ENCODE data around the gene FOXK1.
"Not testable (repeated sequence)": the region's sequence is repeated elsewhere in the genome, so short reads cannot be mapped to it uniquely, and the experiment has no call there.

Gene FOXK1

GRCh38 chr7:4665661-4666060 is 16.4 kb upstream of the FOXK1 start:
- no peaks in the 10 kb centered on the region for H3K4me1 ChIP-seq (ENCODE audit: control insufficient read depth in 1 of 2, insufficient read depth in 2 of 2, low read length in 2 of 2)
- no peak overlapping the region for H3K4me3 ChIP-seq (ENCODE audit: low read depth in 1 of 2, low read length in 2 of 2)
- H3K36me3 ChIP-seq (ENCODE audit: control insufficient read depth in 1 of 2, insufficient read depth in 2 of 2, low read length in 2 of 2), result no peaks in the 10 kb centered on the region
- no peak overlapping the region for H3K27ac ChIP-seq (ENCODE audit: low read depth, low read length)
- peaks cover 0 to 1% of the 10 kb centered on the region in 2 donors for H3K9me3 ChIP-seq (ENCODE audit: control insufficient read depth in 1 of 2, low read length in 2 of 2)
- no peaks in the 10 kb centered on the region for H3K27me3 ChIP-seq (ENCODE audit: control insufficient read depth in 1 of 2, insufficient read depth in 2 of 2, low read length in 2 of 2)
- H3K9ac ChIP-seq (ENCODE audit: low read depth in 1 of 2, low read length in 2 of 2), result no peak overlapping the region

GRCh38 chr7:4667776-4668509 is 14.2 kb upstream of the FOXK1 start:
- H3K4me3 ChIP-seq (ENCODE audit: low read depth in 1 of 2, low read length in 2 of 2), result no peak overlapping the region
- peaks cover 0 to 6% of the 10 kb centered on the region in 2 donors for H3K9me3 ChIP-seq (ENCODE audit: control insufficient read depth in 1 of 2, low read length in 2 of 2)
- no peaks in the 10 kb centered on the region for H3K4me1 ChIP-seq (ENCODE audit: control insufficient read depth in 1 of 2, insufficient read depth in 2 of 2, low read length in 2 of 2)
- no peaks in the 10 kb centered on the region for H3K36me3 ChIP-seq (ENCODE audit: control insufficient read depth in 1 of 2, insufficient read depth in 2 of 2, low read length in 2 of 2)
- H3K27me3 ChIP-seq (ENCODE audit: control insufficient read depth in 1 of 2, insufficient read depth in 2 of 2, low read length in 2 of 2), result peaks cover 0 to 3% of the 10 kb centered on the region in 2 donors
- no peak overlapping the region for H3K9ac ChIP-seq (ENCODE audit: low read depth in 1 of 2, low read length in 2 of 2)
- no peak overlapping the region for H3K27ac ChIP-seq (ENCODE audit: low read depth, low read length)

- Histone ChIP-seq H3K27me3 (ENCODE audit: control insufficient read depth in 1 of 2, insufficient read depth in 2 of 2, low read length in 2 of 2) (peaks cover 0 to 3% of the 10 kb centered on the region in 2 donors), H3K36me3 (ENCODE audit: control insufficient read depth in 1 of 2, insufficient read depth in 2 of 2, low read length in 2 of 2) (no peaks in the 10 kb centered on the region), H3K9ac (ENCODE audit: low read depth in 1 of 2, low read length in 2 of 2) (no peak overlapping the region), H3K9me3 (ENCODE audit: control insufficient read depth in 1 of 2, low read length in 2 of 2) (peaks cover 0 to 6% of the 10 kb centered on the region in 2 donors), H3K27ac (ENCODE audit: low read depth, low read length) (no peak overlapping the region), H3K4me1 (ENCODE audit: control insufficient read depth in 1 of 2, insufficient read depth in 2 of 2, low read length in 2 of 2) (no peaks in the 10 kb centered on the region), H3K4me3 (ENCODE audit: low read depth in 1 of 2, low read length in 2 of 2) (no peak overlapping the region)
These were observed 13.6 kb upstream of the FOXK1 start for GRCh38 chr7:4668510-4668847.

- no peak overlapping the region for H3K9ac ChIP-seq (ENCODE audit: low read depth in 1 of 2, low read length in 2 of 2)
These were observed 11.3 kb upstream of the FOXK1 start for GRCh38 chr7:4670791-4671190.

GRCh38 chr7:4675771-4676367 is 6.2 kb upstream of the FOXK1 start:
- Histone ChIP-seq H3K27me3 (ENCODE audit: control insufficient read depth in 1 of 2, insufficient read depth in 2 of 2, low read length in 2 of 2) (peaks cover 0 to 3% of the 10 kb centered on the region in 2 donors), H3K9ac (ENCODE audit: low read depth in 1 of 2, low read length in 2 of 2) (no peak overlapping the region), H3K27ac (ENCODE audit: low read depth, low read length) (no peak overlapping the region), H3K9me3 (ENCODE audit: control insufficient read depth in 1 of 2, low read length in 2 of 2) (peaks cover 5 to 7% of the 10 kb centered on the region in 2 donors), H3K4me1 (ENCODE audit: control insufficient read depth in 1 of 2, insufficient read depth in 2 of 2, low read length in 2 of 2) (no peaks in the 10 kb centered on the region), H3K36me3 (ENCODE audit: control insufficient read depth in 1 of 2, insufficient read depth in 2 of 2, low read length in 2 of 2) (no peaks in the 10 kb centered on the region), H3K4me3 (ENCODE audit: low read depth in 1 of 2, low read length in 2 of 2) (no peak overlapping the region)

More at GRCh38 chr7:4670791-4671190, 11.3 kb upstream of the FOXK1 start:
- Histone ChIP-seq H3K4me1 (ENCODE audit: control insufficient read depth in 1 of 2, insufficient read depth in 2 of 2, low read length in 2 of 2) (no peaks in the 10 kb centered on the region), H3K4me3 (ENCODE audit: low read depth in 1 of 2, low read length in 2 of 2) (no peak overlapping the region), H3K27ac (ENCODE audit: low read depth, low read length) (no peak overlapping the region), H3K9me3 (ENCODE audit: control insufficient read depth in 1 of 2, low read length in 2 of 2) (peaks cover 5 to 10% of the 10 kb centered on the region in 2 donors), H3K36me3 (ENCODE audit: control insufficient read depth in 1 of 2, insufficient read depth in 2 of 2, low read length in 2 of 2) (no peaks in the 10 kb centered on the region), H3K27me3 (ENCODE audit: control insufficient read depth in 1 of 2, insufficient read depth in 2 of 2, low read length in 2 of 2) (peaks cover 0 to 3% of the 10 kb centered on the region in 2 donors)

GRCh38 chr7:4677518-4677917 is 4.6 kb upstream of the FOXK1 start:
- H3K27ac ChIP-seq (ENCODE audit: low read depth, low read length); H3K27me3 ChIP-seq (ENCODE audit: control insufficient read depth in 1 of 2, insufficient read depth in 2 of 2, low read length in 2 of 2); H3K36me3 ChIP-seq (ENCODE audit: control insufficient read depth in 1 of 2, insufficient read depth in 2 of 2, low read length in 2 of 2); H3K4me3 ChIP-seq (ENCODE audit: low read depth in 1 of 2, low read length in 2 of 2); H3K9ac ChIP-seq (ENCODE audit: low read depth in 1 of 2, low read length in 2 of 2); H3K4me1 ChIP-seq (ENCODE audit: control insufficient read depth in 1 of 2, insufficient read depth in 2 of 2, low read length in 2 of 2); H3K9me3 ChIP-seq (ENCODE audit: control insufficient read depth in 1 of 2, low read length in 2 of 2): not testable (repeated sequence)

- Histone ChIP-seq H3K4me1 (ENCODE audit: control insufficient read depth in 1 of 2, insufficient read depth in 2 of 2, low read length in 2 of 2) (peaks cover 8 to 24% of the 10 kb centered on the region in 2 donors), H3K36me3 (ENCODE audit: control insufficient read depth in 1 of 2, insufficient read depth in 2 of 2, low read length in 2 of 2) (peaks cover 1 to 4% of the 10 kb centered on the region in 2 donors), H3K27ac (ENCODE audit: low read depth, low read length) (no peak overlapping the region), H3K9me3 (ENCODE audit: control insufficient read depth in 1 of 2, low read length in 2 of 2) (no peaks in the 10 kb centered on the region), H3K4me3 (ENCODE audit: low read depth in 1 of 2, low read length in 2 of 2) (peak overlapping the region in 1 of 2 donors; percentile 60), H3K27me3 (ENCODE audit: control insufficient read depth in 1 of 2, insufficient read depth in 2 of 2, low read length in 2 of 2) (no peaks in the 10 kb centered on the region), H3K9ac (ENCODE audit: low read depth in 1 of 2, low read length in 2 of 2) (no peak overlapping the region)
These were observed 760 bp upstream of the FOXK1 start for GRCh38 chr7:4681218-4681851.

GRCh38 chr7:4682621-4683042 is 537 bp downstream of the FOXK1 start:
- Histone ChIP-seq H3K4me1 (ENCODE audit: control insufficient read depth in 1 of 2, insufficient read depth in 2 of 2, low read length in 2 of 2) (peaks cover 8 to 24% of the 10 kb centered on the region in 2 donors), H3K27ac (ENCODE audit: low read depth, low read length) (peak overlapping the region; percentile 78), H3K27me3 (ENCODE audit: control insufficient read depth in 1 of 2, insufficient read depth in 2 of 2, low read length in 2 of 2) (no peaks in the 10 kb centered on the region), H3K9me3 (ENCODE audit: control insufficient read depth in 1 of 2, low read length in 2 of 2) (no peaks in the 10 kb centered on the region), H3K36me3 (ENCODE audit: control insufficient read depth in 1 of 2, insufficient read depth in 2 of 2, low read length in 2 of 2) (peaks cover 4% of the 10 kb centered on the region in 2 donors), H3K4me3 (ENCODE audit: low read depth in 1 of 2, low read length in 2 of 2) (peak overlapping the region; percentile 90 to 92), H3K9ac (ENCODE audit: low read depth in 1 of 2, low read length in 2 of 2) (peak overlapping the region; percentile 80 to 93)

GRCh38 chr7:4683043-4683883 is 1.2 kb downstream of the FOXK1 start:
- peaks cover 4% of the 10 kb centered on the region in 2 donors for H3K36me3 ChIP-seq (ENCODE audit: control insufficient read depth in 1 of 2, insufficient read depth in 2 of 2, low read length in 2 of 2)
- H3K4me3 ChIP-seq (ENCODE audit: low read depth in 1 of 2, low read length in 2 of 2), result peak overlapping the region; percentile 90 to 92
- H3K4me1 ChIP-seq (ENCODE audit: control insufficient read depth in 1 of 2, insufficient read depth in 2 of 2, low read length in 2 of 2), result peaks cover 8 to 24% of the 10 kb centered on the region in 2 donors
- H3K27ac ChIP-seq (ENCODE audit: low read depth, low read length), result peak overlapping the region; percentile 92
- H3K9me3 ChIP-seq (ENCODE audit: control insufficient read depth in 1 of 2, low read length in 2 of 2), result no peaks in the 10 kb centered on the region
- no peaks in the 10 kb centered on the region for H3K27me3 ChIP-seq (ENCODE audit: control insufficient read depth in 1 of 2, insufficient read depth in 2 of 2, low read length in 2 of 2)
- H3K9ac ChIP-seq (ENCODE audit: low read depth in 1 of 2, low read length in 2 of 2), result peak overlapping the region; percentile 93 to 95

Measured in duodenal mucosa (tissue), 2 donors.